Breast epithelium (tissue), 4 donors: Measurements from ENCODE around the gene TNNI3K. TPM values are rescaled to one million over a fixed set of nuclear protein-coding genes. Genes with fewer than 3 reads are reported as not detected.

Experiments
- DNase-seq, 2 donors: peaks; one replicate each; pipeline ENCODE4 v3.0.0-alpha.2; 2019; ENCODE audit warnings: low spot score in 2 of 2
- H3K27ac ChIP-seq, 2 donors: fragments of 200-600 bp; sonication (generic) in 1 of 2; one replicate each; pipeline ENCODE4 v1.5.1; 2016 to 2019; ENCODE audit warnings: mild to moderate bottlenecking in 1 of 2
- H3K27me3 ChIP-seq, 2 donors: fragments of 200-600 bp; sonication (generic) in 1 of 2; one replicate each; pipeline versions ENCODE4 v1.5.1 to v1.6.0; 2017 to 2019; ENCODE audit warnings: control low read depth in 1 of 2, mild to moderate bottlenecking in 1 of 2
- H3K36me3 ChIP-seq: fragments of 200-600 bp; one replicate; pipeline ENCODE4 v1.5.1; 2019
- H3K4me1 ChIP-seq, 2 donors: fragments of 200-600 bp; sonication (generic); one replicate each; pipeline ENCODE4 v1.5.1; 2016 to 2019; ENCODE audit warnings: control low read depth in 1 of 2
- H3K4me3 ChIP-seq, 3 donors: fragments of 200-600 bp; sonication (generic); 1 replicate in 2 of 3; 2 replicates in 1 of 3; pipeline ENCODE4 v1.5.1; 2016 to 2019; ENCODE audit warnings: mild to moderate bottlenecking in 3 of 3, moderate library complexity in 2 of 3
- H3K9me3 ChIP-seq, 2 donors: fragments of 200-600 bp; sonication (generic) in 1 of 2; one replicate each; pipeline ENCODE4 v1.5.1; 2016 to 2019; ENCODE audit warnings: control low read depth in 1 of 2
- POLR2A ChIP-seq: fragments of 450-650 bp; IDR thresholded peaks from one replicate; pipeline ENCODE4 v1.6.1; 2016; ENCODE audit warnings: antibody characterized with exemption, mild to moderate bottlenecking, moderate library complexity
- POLR2AphosphoS5 ChIP-seq, 3 donors: sonication (generic); formaldehyde crosslinking; IDR thresholded peaks; one replicate each; pipeline ENCODE4 v1.6.1; 2017; ENCODE audit warnings: antibody characterized with exemption in 3 of 3
- intact Hi-C: fragments of 100-400 bp; cut with DNase I; formaldehyde crosslinking; loops from one replicate; pipeline ENCODE4 v1.15.1; 2023; ENCODE audit warnings: low total_unique reads
- total RNA-seq, 3 donors: library from RNA; depleted of rRNA; stranded (reverse); fragments of >200 nt; gene quantifications; one replicate each; pipeline ENCODE4 v1.1.0, GENCODE V29; 2016
- TF ChIP-seq, protein P1 (sequence below), 3 donors: fragments of 450-650 bp; IDR thresholded peaks; one replicate each; pipeline ENCODE4 v1.5.1; 2016 to 2017; ENCODE audit warnings: antibody characterized with exemption in 3 of 3, mild to moderate bottlenecking in 3 of 3, moderate library complexity in 3 of 3

The TNNI3K gene
- total RNA-seq, 3 donors from 2014 or later, result 1.3 to 3.7 (median 2.5) TPM

- H3K36me3 ChIP-seq, result no peaks in the 10 kb centered on the region
- H3K9me3 ChIP-seq, result no peaks in the 10 kb centered on the region
- H3K27me3 ChIP-seq, result no peaks in the 10 kb centered on the region
- TF ChIP-seq, protein P1, sequence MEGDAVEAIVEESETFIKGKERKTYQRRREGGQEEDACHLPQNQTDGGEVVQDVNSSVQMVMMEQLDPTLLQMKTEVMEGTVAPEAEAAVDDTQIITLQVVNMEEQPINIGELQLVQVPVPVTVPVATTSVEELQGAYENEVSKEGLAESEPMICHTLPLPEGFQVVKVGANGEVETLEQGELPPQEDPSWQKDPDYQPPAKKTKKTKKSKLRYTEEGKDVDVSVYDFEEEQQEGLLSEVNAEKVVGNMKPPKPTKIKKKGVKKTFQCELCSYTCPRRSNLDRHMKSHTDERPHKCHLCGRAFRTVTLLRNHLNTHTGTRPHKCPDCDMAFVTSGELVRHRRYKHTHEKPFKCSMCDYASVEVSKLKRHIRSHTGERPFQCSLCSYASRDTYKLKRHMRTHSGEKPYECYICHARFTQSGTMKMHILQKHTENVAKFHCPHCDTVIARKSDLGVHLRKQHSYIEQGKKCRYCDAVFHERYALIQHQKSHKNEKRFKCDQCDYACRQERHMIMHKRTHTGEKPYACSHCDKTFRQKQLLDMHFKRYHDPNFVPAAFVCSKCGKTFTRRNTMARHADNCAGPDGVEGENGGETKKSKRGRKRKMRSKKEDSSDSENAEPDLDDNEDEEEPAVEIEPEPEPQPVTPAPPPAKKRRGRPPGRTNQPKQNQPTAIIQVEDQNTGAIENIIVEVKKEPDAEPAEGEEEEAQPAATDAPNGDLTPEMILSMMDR (IDR thresholded peaks at IDR 0.05), result no peak
- TF ChIP-seq POLR2AphosphoS5 (IDR thresholded peaks at IDR 0.05) (no peak), POLR2A (no peak)
- intact Hi-C loops, result no loop called here
- H3K4me3 ChIP-seq, result no peak overlapping the region
- no peaks in the 10 kb centered on the region for H3K4me1 ChIP-seq
- H3K27ac ChIP-seq, result no peak overlapping the region
- no peak for DNase-seq
Measured at GRCh38 chr1:74502858-74503257, 267.7 kb downstream of the TNNI3K start.

DNA sequence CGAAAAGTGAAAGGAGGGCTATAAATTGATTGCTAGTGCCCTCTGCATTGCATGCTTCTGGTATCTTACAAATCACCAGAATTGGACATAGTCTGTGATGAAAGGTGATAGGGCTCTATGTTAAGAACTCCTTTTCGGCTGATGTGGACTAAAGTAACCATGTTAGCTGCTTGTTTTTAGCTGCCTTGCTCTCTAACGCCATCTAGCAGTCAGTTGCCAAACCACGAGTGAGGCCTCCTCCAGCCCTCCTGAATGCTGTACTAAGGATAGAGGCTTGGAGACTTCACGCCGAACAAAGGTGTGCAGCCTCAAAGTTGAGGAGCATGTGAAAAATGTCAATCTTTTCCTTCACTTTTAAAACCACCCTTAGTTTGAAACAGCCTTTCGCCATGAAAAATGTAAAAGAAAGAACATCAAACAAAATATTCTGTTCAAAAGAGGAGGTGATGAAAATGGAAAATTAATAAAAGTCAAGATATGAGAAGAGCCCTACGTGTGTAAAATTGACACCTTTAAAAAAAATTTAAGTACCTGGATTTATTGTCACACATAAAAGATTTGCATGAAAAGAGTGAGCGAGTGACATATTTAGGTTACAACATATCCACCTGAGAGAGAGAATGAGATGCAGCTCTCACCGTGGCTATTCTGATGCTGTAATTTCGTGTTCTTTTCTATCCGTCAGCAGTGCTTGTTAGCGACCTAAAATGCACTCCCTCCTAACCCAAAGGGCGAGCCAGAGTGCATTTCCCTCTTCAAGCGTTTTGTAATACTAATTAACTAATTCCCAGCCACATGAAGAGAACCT lies 269.1 kb downstream of the TNNI3K start:
- no peaks in the 10 kb centered on the region for H3K36me3 ChIP-seq
- intact Hi-C loops, result no loop called here
- no peaks in the 10 kb centered on the region for H3K9me3 ChIP-seq
- no peaks in the 10 kb centered on the region for H3K27me3 ChIP-seq
- H3K4me1 ChIP-seq, result no peaks in the 10 kb centered on the region
- H3K4me3 ChIP-seq, result no peak overlapping the region
- DNase-seq, result no peak
- TF ChIP-seq, protein P1 (IDR thresholded peaks at IDR 0.05), result peak in 2 of 3 donors; percentile 9 to 44
- no peak for TF ChIP-seq POLR2A
- TF ChIP-seq POLR2AphosphoS5 (IDR thresholded peaks at IDR 0.05), result no peak
- no peak overlapping the region for H3K27ac ChIP-seq

DNA sequence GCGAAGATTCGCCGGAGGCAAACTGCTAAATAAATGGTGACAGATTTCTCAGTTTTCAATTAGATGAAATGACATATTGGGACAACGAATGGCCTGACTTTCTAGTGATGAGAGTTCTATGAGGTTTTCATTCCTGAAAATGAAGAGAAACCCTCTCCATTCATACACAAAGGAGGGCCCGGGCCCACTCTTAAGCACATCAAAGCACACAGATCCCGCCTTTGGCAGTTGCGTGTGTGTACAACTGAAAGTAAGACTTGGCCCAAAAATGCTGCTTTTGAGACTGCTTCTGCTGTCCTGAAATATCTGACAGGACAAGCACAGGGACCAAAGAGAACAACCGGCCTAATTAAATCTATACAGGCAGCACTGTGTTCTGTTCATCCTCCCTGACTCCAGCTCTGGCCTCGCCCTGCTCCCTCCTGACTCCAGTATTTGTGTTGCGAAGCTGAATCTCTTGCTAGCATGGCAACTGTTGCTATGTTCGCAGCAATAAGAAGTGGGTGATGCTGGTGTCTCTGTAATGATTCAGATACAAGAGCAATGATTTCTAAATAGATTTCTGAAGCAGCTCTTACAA lies 269.8 kb downstream of the TNNI3K start:
- no peaks in the 10 kb centered on the region for H3K4me1 ChIP-seq
- no peaks in the 10 kb centered on the region for H3K36me3 ChIP-seq
- intact Hi-C loops, result no loop called here
- H3K4me3 ChIP-seq, result no peak overlapping the region
- H3K27ac ChIP-seq, result no peak overlapping the region
- H3K9me3 ChIP-seq, result no peaks in the 10 kb centered on the region
- TF ChIP-seq POLR2AphosphoS5 (IDR thresholded peaks at IDR 0.05), result no peak
- TF ChIP-seq POLR2A, result no peak
- TF ChIP-seq, protein P1 (IDR thresholded peaks at IDR 0.05), result no peak
- H3K27me3 ChIP-seq, result no peaks in the 10 kb centered on the region
- DNase-seq, result no peak

- Histone ChIP-seq H3K9me3 (no peaks in the 10 kb centered on the region), H3K4me1 (no peaks in the 10 kb centered on the region), H3K4me3 (no peak overlapping the region), H3K27me3 (no peaks in the 10 kb centered on the region), H3K27ac (no peak overlapping the region), H3K36me3 (no peaks in the 10 kb centered on the region)
- no peak for TF ChIP-seq POLR2AphosphoS5 (IDR thresholded peaks at IDR 0.05)
- no peak for DNase-seq
- intact Hi-C loops, result no loop called here
Measured at GRCh38 chr1:74505928-74506710, 270.9 kb downstream of the TNNI3K start.

DNA sequence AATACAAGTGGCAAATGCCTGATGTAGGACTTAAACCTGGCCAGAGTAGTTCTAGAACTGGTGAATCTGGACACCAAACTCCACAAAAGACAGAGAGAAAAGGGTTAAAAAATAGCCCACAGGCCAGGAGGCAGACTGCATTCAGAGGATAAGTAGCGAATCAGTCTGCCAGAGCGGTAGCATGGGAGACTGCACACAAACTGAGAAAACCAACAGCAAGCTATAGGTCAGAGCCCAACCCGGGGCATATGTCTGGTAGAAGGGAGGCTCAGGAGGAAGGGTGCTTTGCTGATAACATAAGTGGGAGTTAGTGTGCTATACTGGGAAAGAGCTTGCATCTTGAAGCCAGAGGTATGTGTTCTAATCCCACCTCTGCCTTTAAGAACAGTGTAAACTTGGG lies 273.3 kb downstream of the TNNI3K start:
- no peak overlapping the region for H3K4me3 ChIP-seq
- intact Hi-C loops, result no loop called here

More for the DNA sequence above, 273.3 kb downstream of the TNNI3K start:
- Histone ChIP-seq H3K36me3 (no peaks in the 10 kb centered on the region), H3K9me3 (no peaks in the 10 kb centered on the region), H3K27ac (no peak overlapping the region), H3K4me1 (no peaks in the 10 kb centered on the region), H3K27me3 (no peaks in the 10 kb centered on the region)
- DNase-seq, result no peak
- TF ChIP-seq POLR2AphosphoS5 (IDR thresholded peaks at IDR 0.05), result no peak
- TF ChIP-seq, protein P1 (IDR thresholded peaks at IDR 0.05), result no peak
- no peak for TF ChIP-seq POLR2A
